Glomerular endothelial cell (primary cell): ENCODE measurements around the gene TGIF1. TPM values are rescaled to one million over a fixed set of nuclear protein-coding genes. Genes with fewer than 3 reads are reported as not detected.
"Not testable (repeated sequence)": the region's sequence is repeated elsewhere in the genome, so short reads cannot be mapped to it uniquely, and the experiment has no call there.

Experiments used
- DNase-seq: peaks from one replicate; pipeline ENCODE4 v3.0.0-alpha.2; 2011; ENCODE audit warnings: low read depth, low spot score; ENCODE audit errors: extremely low read depth
- total RNA-seq: library from RNA; depleted of rRNA; stranded (reverse); fragments of >200 nt; gene quantifications from 2 replicates; pipeline ENCODE4 v1.2.3, GENCODE V29; 2015

Gene TGIF1
- total RNA-seq, 1 donor from 2014 or later: 93.5 TPM

GRCh38 chr18:3455090-3455635 is 5.2 kb downstream of the TGIF1 start:
- no peak for DNase-seq

GRCh38 chr18:3455907-3456685 is 6.1 kb downstream of the TGIF1 start:
- DNase-seq: no peak

- no peak for DNase-seq
Measured at GRCh38 chr18:3456686-3457069, 6.7 kb downstream of the TGIF1 start.

GRCh38 chr18:3457261-3457724 is 7.3 kb downstream of the TGIF1 start:
- no peak for DNase-seq

GRCh38 chr18:3458378-3458777 is 8.4 kb downstream of the TGIF1 start:
- DNase-seq: no peak

- no peak for DNase-seq
Measured at GRCh38 chr18:3458952-3459853, 9.2 kb downstream of the TGIF1 start.

GRCh38 chr18:3460823-3461398 is 10.9 kb downstream of the TGIF1 start:
- no peak for DNase-seq

GRCh38 chr18:3461704-3462103 is 11.7 kb downstream of the TGIF1 start:
- no peak for DNase-seq

GRCh38 chr18:3463051-3463450 is 13.1 kb downstream of the TGIF1 start:
- no peak for DNase-seq

GRCh38 chr18:3466045-3466444 is 16.1 kb downstream of the TGIF1 start:
- DNase-seq: no peak

- DNase-seq: no peak
Measured at GRCh38 chr18:3466872-3467271, 16.9 kb downstream of the TGIF1 start.

GRCh38 chr18:3468066-3468705 is 18.2 kb downstream of the TGIF1 start:
- DNase-seq: no peak

GRCh38 chr18:3468833-3469232 is 18.9 kb downstream of the TGIF1 start:
- DNase-seq: no peak

GRCh38 chr18:3471141-3471648 is 21.2 kb downstream of the TGIF1 start:
- no peak for DNase-seq

GRCh38 chr18:3472121-3472520 is 22.1 kb downstream of the TGIF1 start:
- DNase-seq: not testable (repeated sequence)

- DNase-seq: no peak
Measured at GRCh38 chr18:3472681-3473544, 22.9 kb downstream of the TGIF1 start.

GRCh38 chr18:3478262-3478978 is 28.4 kb downstream of the TGIF1 start:
- no peak for DNase-seq

- no peak for DNase-seq
Measured at GRCh38 chr18:3479978-3480509, 30.1 kb downstream of the TGIF1 start.
